ENCODE results near the gene CCL27. TPM values are rescaled to one million over a fixed set of nuclear protein-coding genes. Genes with fewer than 3 reads are reported as not detected.
A peak's percentile ranks its signal among the peaks of the same experiment; 100 is the strongest.

CCL27 gene
- total and polyA plus RNA-seq, 10 of the 15 experiments (the other 5 are each of a cell fraction or from before 2014, with no cell fraction given), result 0.45 TPM; not detected in 9

DNA sequence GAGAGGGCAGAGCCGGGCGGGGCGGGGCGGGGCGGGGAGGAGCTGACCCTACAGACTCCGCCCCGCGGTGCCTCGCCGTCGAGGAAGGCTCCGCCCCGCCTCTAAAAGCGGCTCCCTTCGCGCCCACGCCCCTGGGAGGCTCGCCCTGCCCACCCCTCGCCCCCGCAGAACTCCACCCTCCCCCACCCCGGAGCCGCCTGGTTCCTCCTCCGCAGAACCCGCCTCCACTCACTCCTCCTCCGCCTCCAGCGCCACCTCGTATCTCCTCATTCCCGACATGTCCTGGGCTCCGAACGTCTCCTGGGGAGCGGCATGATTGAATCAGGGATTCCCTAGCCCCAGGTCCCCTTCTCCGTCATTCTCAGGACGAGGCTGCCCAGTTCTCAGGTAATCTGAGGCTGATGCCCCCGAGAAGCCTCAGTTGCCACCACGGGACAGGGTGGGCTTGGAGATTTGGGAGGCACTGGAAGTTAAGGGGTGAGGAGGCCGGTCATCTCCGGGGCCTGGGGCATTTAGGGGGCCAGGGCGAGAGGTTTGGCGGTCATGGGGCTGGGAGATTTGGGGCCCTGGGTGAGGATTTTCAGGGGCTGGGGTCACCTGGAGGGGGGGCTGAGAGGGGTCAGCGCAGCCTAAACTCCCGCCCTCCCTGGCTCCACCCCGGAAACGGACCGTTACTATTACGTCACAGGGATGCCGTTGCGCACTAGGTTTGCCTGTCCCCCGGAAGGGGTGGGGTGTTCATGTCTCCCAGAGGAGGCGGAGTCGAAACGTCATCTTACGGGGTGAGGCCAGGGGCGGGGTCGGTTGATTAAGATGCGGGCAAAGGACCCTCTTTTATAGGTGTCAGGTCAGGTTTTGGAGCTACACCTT lies 3.2 kb upstream of the CCL27 start (continued):
- TF ChIP-seq, protein P1, sequence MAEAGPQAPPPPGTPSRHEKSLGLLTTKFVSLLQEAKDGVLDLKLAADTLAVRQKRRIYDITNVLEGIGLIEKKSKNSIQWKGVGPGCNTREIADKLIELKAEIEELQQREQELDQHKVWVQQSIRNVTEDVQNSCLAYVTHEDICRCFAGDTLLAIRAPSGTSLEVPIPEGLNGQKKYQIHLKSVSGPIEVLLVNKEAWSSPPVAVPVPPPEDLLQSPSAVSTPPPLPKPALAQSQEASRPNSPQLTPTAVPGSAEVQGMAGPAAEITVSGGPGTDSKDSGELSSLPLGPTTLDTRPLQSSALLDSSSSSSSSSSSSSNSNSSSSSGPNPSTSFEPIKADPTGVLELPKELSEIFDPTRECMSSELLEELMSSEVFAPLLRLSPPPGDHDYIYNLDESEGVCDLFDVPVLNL (IDR thresholded peaks at IDR 0.05; ENCODE audit: low read depth, low read length), result no peak
- TF ChIP-seq EZH2 (IDR thresholded peaks at IDR 0.05; ENCODE audit: borderline replicate concordance, control insufficient read depth, low read depth, low read length) (no peak), IRF5 (IDR thresholded peaks at IDR 0.05; ENCODE audit: borderline replicate concordance) (no peak), EGR1 (IDR thresholded peaks at IDR 0.05; ENCODE audit: borderline replicate concordance in 1 of 2, low read depth in 2 of 2, low read length in 2 of 2) (peak in 1 of 2 experiments; percentile 97; a peak in 2 of 3 replicates), ESRRA (IDR thresholded peaks at IDR 0.05; ENCODE audit: low read length) (no peak), IKZF2 (IDR thresholded peaks at IDR 0.05) (peak in 1 of 2 experiments; percentile 36; a peak in 2 of 4 replicates), BACH1 (IDR thresholded peaks at IDR 0.05; ENCODE audit: borderline replicate concordance) (no peak), ATF7 (IDR thresholded peaks at IDR 0.05; ENCODE audit: low read depth) (peak; percentile 91), BCL3 (IDR thresholded peaks at IDR 0.05; ENCODE audit: borderline replicate concordance, insufficient read depth, low read depth, low read length, poor library complexity, severe bottlenecking) (no peak), EED (IDR thresholded peaks at IDR 0.05; ENCODE audit: low read depth) (no peak; the same call in 1 of the 2 replicates), CBFB (IDR thresholded peaks at IDR 0.05; ENCODE audit: low read depth) (no peak), TCF7 (IDR thresholded peaks at IDR 0.05; ENCODE audit: borderline replicate concordance) (no peak), NBN (IDR thresholded peaks at IDR 0.05) (0 out of 2 replicates have a peak, but pooled peaks have one; percentile 66)
- TF ChIP-seq, protein P2, sequence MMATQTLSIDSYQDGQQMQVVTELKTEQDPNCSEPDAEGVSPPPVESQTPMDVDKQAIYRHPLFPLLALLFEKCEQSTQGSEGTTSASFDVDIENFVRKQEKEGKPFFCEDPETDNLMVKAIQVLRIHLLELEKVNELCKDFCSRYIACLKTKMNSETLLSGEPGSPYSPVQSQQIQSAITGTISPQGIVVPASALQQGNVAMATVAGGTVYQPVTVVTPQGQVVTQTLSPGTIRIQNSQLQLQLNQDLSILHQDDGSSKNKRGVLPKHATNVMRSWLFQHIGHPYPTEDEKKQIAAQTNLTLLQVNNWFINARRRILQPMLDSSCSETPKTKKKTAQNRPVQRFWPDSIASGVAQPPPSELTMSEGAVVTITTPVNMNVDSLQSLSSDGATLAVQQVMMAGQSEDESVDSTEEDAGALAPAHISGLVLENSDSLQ (IDR thresholded peaks at IDR 0.05), result peak; percentile 28; the same call in 1 of the 2 replicates
- TF ChIP-seq, protein P3, sequence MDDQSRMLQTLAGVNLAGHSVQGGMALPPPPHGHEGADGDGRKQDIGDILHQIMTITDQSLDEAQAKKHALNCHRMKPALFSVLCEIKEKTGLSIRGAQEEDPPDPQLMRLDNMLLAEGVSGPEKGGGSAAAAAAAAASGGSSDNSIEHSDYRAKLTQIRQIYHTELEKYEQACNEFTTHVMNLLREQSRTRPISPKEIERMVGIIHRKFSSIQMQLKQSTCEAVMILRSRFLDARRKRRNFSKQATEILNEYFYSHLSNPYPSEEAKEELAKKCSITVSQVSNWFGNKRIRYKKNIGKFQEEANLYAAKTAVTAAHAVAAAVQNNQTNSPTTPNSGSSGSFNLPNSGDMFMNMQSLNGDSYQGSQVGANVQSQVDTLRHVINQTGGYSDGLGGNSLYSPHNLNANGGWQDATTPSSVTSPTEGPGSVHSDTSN (IDR thresholded peaks at IDR 0.05; ENCODE audit: insufficient replicate concordance, low read depth, low read length), result no peak
- TF ChIP-seq, protein P4, sequence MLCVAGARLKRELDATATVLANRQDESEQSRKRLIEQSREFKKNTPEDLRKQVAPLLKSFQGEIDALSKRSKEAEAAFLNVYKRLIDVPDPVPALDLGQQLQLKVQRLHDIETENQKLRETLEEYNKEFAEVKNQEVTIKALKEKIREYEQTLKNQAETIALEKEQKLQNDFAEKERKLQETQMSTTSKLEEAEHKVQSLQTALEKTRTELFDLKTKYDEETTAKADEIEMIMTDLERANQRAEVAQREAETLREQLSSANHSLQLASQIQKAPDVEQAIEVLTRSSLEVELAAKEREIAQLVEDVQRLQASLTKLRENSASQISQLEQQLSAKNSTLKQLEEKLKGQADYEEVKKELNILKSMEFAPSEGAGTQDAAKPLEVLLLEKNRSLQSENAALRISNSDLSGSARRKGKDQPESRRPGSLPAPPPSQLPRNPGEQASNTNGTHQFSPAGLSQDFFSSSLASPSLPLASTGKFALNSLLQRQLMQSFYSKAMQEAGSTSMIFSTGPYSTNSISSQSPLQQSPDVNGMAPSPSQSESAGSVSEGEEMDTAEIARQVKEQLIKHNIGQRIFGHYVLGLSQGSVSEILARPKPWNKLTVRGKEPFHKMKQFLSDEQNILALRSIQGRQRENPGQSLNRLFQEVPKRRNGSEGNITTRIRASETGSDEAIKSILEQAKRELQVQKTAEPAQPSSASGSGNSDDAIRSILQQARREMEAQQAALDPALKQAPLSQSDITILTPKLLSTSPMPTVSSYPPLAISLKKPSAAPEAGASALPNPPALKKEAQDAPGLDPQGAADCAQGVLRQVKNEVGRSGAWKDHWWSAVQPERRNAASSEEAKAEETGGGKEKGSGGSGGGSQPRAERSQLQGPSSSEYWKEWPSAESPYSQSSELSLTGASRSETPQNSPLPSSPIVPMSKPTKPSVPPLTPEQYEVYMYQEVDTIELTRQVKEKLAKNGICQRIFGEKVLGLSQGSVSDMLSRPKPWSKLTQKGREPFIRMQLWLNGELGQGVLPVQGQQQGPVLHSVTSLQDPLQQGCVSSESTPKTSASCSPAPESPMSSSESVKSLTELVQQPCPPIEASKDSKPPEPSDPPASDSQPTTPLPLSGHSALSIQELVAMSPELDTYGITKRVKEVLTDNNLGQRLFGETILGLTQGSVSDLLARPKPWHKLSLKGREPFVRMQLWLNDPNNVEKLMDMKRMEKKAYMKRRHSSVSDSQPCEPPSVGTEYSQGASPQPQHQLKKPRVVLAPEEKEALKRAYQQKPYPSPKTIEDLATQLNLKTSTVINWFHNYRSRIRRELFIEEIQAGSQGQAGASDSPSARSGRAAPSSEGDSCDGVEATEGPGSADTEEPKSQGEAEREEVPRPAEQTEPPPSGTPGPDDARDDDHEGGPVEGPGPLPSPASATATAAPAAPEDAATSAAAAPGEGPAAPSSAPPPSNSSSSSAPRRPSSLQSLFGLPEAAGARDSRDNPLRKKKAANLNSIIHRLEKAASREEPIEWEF (IDR thresholded peaks at IDR 0.05; ENCODE audit: insufficient replicate concordance, low read depth, low read length), result no peak
